HepG2 (cell line): ENCODE measurements around the gene TMEM190. TPM values are rescaled to one million over a fixed set of nuclear protein-coding genes. Genes with fewer than 3 reads are reported as not detected.
A peak's percentile ranks its signal among the peaks of the same experiment; 100 is the strongest.

Experiments
- ARID3A ChIP-seq: IDR thresholded peaks from 2 replicates; pipeline ENCODE4 v1.6.1; 2012; ENCODE audit warnings: low read depth, low read length, improper control_type of control experiment
- CHD4 ChIP-seq: fragments of 200-600 bp; sonication (generic); IDR thresholded peaks from 2 replicates; pipeline ENCODE4 v1.7.0; 2017; ENCODE audit warnings: mild to moderate bottlenecking, low read length, borderline replicate concordance
- KDM6A ChIP-seq: IDR thresholded peaks from 2 replicates; pipeline ENCODE4 v1.6.1; 2016; ENCODE audit warnings: low read depth
- KLF9 ChIP-seq: IDR thresholded peaks from 2 replicates; pipeline ENCODE4 v1.6.1; 2016; ENCODE audit warnings: low read depth
- LCORL ChIP-seq, 2 experiments: fragments of 450-650 bp in 1 of 2; sonication (generic) in 1 of 2; formaldehyde crosslinking in 1 of 2; IDR thresholded peaks; 2 replicates each; pipeline versions ENCODE4 v1.5.0 to v1.6.1; 2017 to 2020; ENCODE audit warnings: antibody characterized with exemption in 1 of 2, missing genetic modification reagents in 1 of 2
- NFKB2 ChIP-seq: sonication (generic); formaldehyde crosslinking; IDR thresholded peaks from 2 replicates; pipeline ENCODE4 v1.4.0; 2020; ENCODE audit warnings: missing genetic modification reagents, borderline replicate concordance
- NFKBIZ ChIP-seq: IDR thresholded peaks from 2 replicates; pipeline ENCODE4 v1.6.1; 2018; ENCODE audit warnings: missing genetic modification reagents, missing compliant biosample characterization
- PAF1 ChIP-seq: IDR thresholded peaks from 2 replicates; pipeline ENCODE4 v1.6.1; 2016; ENCODE audit warnings: missing genetic modification reagents, missing compliant biosample characterization
- PAXIP1 ChIP-seq: sonication (generic); formaldehyde crosslinking; conservative IDR thresholded peaks from 2 replicates; pipeline ENCODE4 v1.4.0; 2020; ENCODE audit warnings: mild to moderate bottlenecking, missing genetic modification reagents, moderate library complexity
- RFXANK ChIP-seq: IDR thresholded peaks from 2 replicates; pipeline ENCODE4 v1.6.1; 2016
- RNF2 ChIP-seq: fragments of 450-650 bp; conservative IDR thresholded peaks from 2 replicates; pipeline ENCODE4 v1.6.1; 2016; ENCODE audit warnings: low read depth
- SP5 ChIP-seq: IDR thresholded peaks from 2 replicates; pipeline ENCODE4 v1.6.1; 2016; ENCODE audit warnings: low read depth, borderline replicate concordance
- TEAD3 ChIP-seq: optimal IDR thresholded peaks from 2 replicates; pipeline ENCODE3; 2016; ENCODE audit warnings: borderline replicate concordance
- ZFY ChIP-seq: sonication (generic); formaldehyde crosslinking; IDR thresholded peaks from 2 replicates; pipeline ENCODE4 v1.4.0; 2020; ENCODE audit warnings: missing genetic modification reagents
- ZNF446 ChIP-seq: sonication (generic); formaldehyde crosslinking; IDR thresholded peaks from 2 replicates; pipeline ENCODE4 v1.5.0; 2020; ENCODE audit warnings: mild to moderate bottlenecking, missing genetic modification reagents
- ZNF460 ChIP-seq: sonication (generic); formaldehyde crosslinking; IDR thresholded peaks from 2 replicates; pipeline ENCODE4 v1.5.1; 2020; ENCODE audit warnings: missing genetic modification reagents, mild to moderate bottlenecking, borderline replicate concordance
- polyA plus RNA-seq, 8 experiments: library from polyadenylated mRNA; depleted of rRNA in 3 of 8; stranded (reverse) in 7 of 8; unstranded in 1 of 8; fragments of >200 nt; fragmentation: Illumina TruSeq in 4 of 8; extraction: Trizol in 4 of 8; gene quantifications; 2 replicates each; pipeline versions ENCODE4 v1.2.1 to v1.2.3, GENCODE V29; 2011 to 2016; ENCODE audit warnings: low read depth in 4 of 8, missing spikeins in 1 of 8, mixed read lengths in 1 of 8; ENCODE audit not compliant: insufficient read depth in 1 of 8
- total RNA-seq, 5 experiments: library from RNA; depleted of rRNA; stranded (reverse); fragments of >200 nt; fragmentation: Illumina TruSeq; extraction: Trizol; gene quantifications; 2 replicates each; pipeline ENCODE4 v1.2.3, GENCODE V29; 2016; ENCODE audit warnings: low read depth in 1 of 5
- TF ChIP-seq, protein P1 (sequence below): sonication (generic); formaldehyde crosslinking; IDR thresholded peaks from 2 replicates; pipeline ENCODE4 v1.5.1; 2020; ENCODE audit warnings: missing genetic modification reagents, mild to moderate bottlenecking, borderline replicate concordance
- TF ChIP-seq, protein P2 (sequence below): sonication (generic); formaldehyde crosslinking; conservative IDR thresholded peaks from 2 replicates; pipeline ENCODE4 v1.4.0; 2020; ENCODE audit warnings: missing genetic modification reagents
- TF ChIP-seq, protein P3 (sequence below): sonication (generic); formaldehyde crosslinking; IDR thresholded peaks from 2 replicates; pipeline ENCODE4 v1.8.0; 2022; ENCODE audit warnings: missing genetic modification reagents, mild to moderate bottlenecking, borderline replicate concordance

TMEM190 gene
- total and polyA plus RNA-seq, 2 of the 13 experiments (the other 11 are each of a cell fraction or from before 2014, with no cell fraction given) = 0.35 to 0.83 TPM

- TF ChIP-seq PAF1 (CRISPR knock-in tag) = no peak
- TF ChIP-seq, protein P1, sequence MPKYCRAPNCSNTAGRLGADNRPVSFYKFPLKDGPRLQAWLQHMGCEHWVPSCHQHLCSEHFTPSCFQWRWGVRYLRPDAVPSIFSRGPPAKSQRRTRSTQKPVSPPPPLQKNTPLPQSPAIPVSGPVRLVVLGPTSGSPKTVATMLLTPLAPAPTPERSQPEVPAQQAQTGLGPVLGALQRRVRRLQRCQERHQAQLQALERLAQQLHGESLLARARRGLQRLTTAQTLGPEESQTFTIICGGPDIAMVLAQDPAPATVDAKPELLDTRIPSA (CRISPR knock-in tag) = no peak
- TF ChIP-seq, protein P2, sequence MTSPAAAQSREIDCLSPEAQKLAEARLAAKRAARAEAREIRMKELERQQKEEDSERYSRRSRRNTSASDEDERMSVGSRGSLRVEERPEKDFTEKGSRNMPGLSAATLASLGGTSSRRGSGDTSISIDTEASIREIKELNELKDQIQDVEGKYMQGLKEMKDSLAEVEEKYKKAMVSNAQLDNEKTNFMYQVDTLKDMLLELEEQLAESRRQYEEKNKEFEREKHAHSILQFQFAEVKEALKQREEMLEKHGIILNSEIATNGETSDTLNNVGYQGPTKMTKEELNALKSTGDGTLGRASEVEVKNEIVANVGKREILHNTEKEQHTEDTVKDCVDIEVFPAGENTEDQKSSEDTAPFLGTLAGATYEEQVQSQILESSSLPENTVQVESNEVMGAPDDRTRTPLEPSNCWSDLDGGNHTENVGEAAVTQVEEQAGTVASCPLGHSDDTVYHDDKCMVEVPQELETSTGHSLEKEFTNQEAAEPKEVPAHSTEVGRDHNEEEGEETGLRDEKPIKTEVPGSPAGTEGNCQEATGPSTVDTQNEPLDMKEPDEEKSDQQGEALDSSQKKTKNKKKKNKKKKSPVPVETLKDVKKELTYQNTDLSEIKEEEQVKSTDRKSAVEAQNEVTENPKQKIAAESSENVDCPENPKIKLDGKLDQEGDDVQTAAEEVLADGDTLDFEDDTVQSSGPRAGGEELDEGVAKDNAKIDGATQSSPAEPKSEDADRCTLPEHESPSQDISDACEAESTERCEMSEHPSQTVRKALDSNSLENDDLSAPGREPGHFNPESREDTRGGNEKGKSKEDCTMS = no peak
- no peak for TF ChIP-seq RNF2
- no peak for TF ChIP-seq RFXANK
- no peak for TF ChIP-seq LCORL (IDR thresholded peaks at IDR 0.05)
- peak; percentile 44; the same call in 1 of the 2 replicates for TF ChIP-seq LCORL (CRISPR knock-in tag; IDR thresholded peaks at IDR 0.05)
- TF ChIP-seq ARID3A = no peak
- TF ChIP-seq ZFY (CRISPR knock-in tag) = 0 out of 2 replicates have a peak, but pooled peaks have one; percentile 21
- no peak for TF ChIP-seq NFKB2 (CRISPR knock-in tag)
- TF ChIP-seq KLF9 (CRISPR knock-in tag) = no peak
- no peak for TF ChIP-seq ZNF446
- no peak for TF ChIP-seq NFKBIZ
- peak; percentile 40 for TF ChIP-seq TEAD3 (CRISPR knock-in tag)
- no peak for TF ChIP-seq PAXIP1
- no peak for TF ChIP-seq ZNF460 (CRISPR knock-in tag)
- TF ChIP-seq, protein P3, sequence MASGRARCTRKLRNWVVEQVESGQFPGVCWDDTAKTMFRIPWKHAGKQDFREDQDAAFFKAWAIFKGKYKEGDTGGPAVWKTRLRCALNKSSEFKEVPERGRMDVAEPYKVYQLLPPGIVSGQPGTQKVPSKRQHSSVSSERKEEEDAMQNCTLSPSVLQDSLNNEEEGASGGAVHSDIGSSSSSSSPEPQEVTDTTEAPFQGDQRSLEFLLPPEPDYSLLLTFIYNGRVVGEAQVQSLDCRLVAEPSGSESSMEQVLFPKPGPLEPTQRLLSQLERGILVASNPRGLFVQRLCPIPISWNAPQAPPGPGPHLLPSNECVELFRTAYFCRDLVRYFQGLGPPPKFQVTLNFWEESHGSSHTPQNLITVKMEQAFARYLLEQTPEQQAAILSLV (CRISPR knock-in tag) = peak; percentile 37; the same call in 1 of the 2 replicates
- TF ChIP-seq SP5 = 0 out of 2 replicates have a peak, but pooled peaks have one; percentile 29
- no peak for TF ChIP-seq KDM6A (CRISPR knock-in tag)
- no peak for TF ChIP-seq CHD4
Observed at GRCh38 chr19:55373993-55374757, 2.5 kb upstream of the TMEM190 start (continued).
